ENCODE results near the gene GEMIN7. TPM values are rescaled to one million over a fixed set of nuclear protein-coding genes. Genes with fewer than 3 reads are reported as not detected.

The GEMIN7 gene
- total and polyA plus RNA-seq, 9 donors, result 13.8 to 25.3 (median 21.4) TPM

GRCh38 chr19:45086480-45086879, 7.4 kb downstream of the GEMIN7 start:
- H3K4me3 ChIP-seq (ENCODE audit: low read length), result no peak overlapping the region
- 100% methylated on average over 1 of the region's 4 CpGs for WGBS (ENCODE audit: insufficient coverage)
- peaks cover 11% of the 10 kb centered on the region for H3K4me1 ChIP-seq (ENCODE audit: control insufficient read depth, insufficient read depth, low read length)
- no peak for DNase-seq
- no peaks in the 10 kb centered on the region for H3K9me3 ChIP-seq (replicated peaks; ENCODE audit: control insufficient read depth, low read depth, low read length)
- H3K27me3 ChIP-seq (ENCODE audit: control insufficient read depth, insufficient read depth, low read length), result no peaks in the 10 kb centered on the region
- H3K36me3 ChIP-seq (ENCODE audit: control insufficient read depth, insufficient read depth, low read length), result peaks cover 45% of the 10 kb centered on the region
- H3K27ac ChIP-seq (ENCODE audit: low read length), result no peak overlapping the region

GRCh38 chr19:45087531-45087930, 8.5 kb downstream of the GEMIN7 start:
- no peak for DNase-seq
- Histone ChIP-seq H3K27me3 (ENCODE audit: control insufficient read depth, insufficient read depth, low read length) (no peaks in the 10 kb centered on the region), H3K9me3 (replicated peaks; ENCODE audit: control insufficient read depth, low read depth, low read length) (no peaks in the 10 kb centered on the region), H3K27ac (ENCODE audit: low read length) (no peak overlapping the region), H3K4me1 (ENCODE audit: control insufficient read depth, insufficient read depth, low read length) (peaks cover 11% of the 10 kb centered on the region), H3K4me3 (ENCODE audit: low read length) (no peak overlapping the region), H3K36me3 (ENCODE audit: control insufficient read depth, insufficient read depth, low read length) (peaks cover 38% of the 10 kb centered on the region)
- 83% methylated on average over 11 of the region's 11 CpGs for WGBS (ENCODE audit: insufficient coverage)

- H3K4me3 ChIP-seq (ENCODE audit: low read length), result no peak overlapping the region
- no peaks in the 10 kb centered on the region for H3K27me3 ChIP-seq (ENCODE audit: control insufficient read depth, insufficient read depth, low read length)
- no peaks in the 10 kb centered on the region for H3K9me3 ChIP-seq (replicated peaks; ENCODE audit: control insufficient read depth, low read depth, low read length)
- H3K4me1 ChIP-seq (ENCODE audit: control insufficient read depth, insufficient read depth, low read length), result peaks cover 23% of the 10 kb centered on the region
- H3K36me3 ChIP-seq (ENCODE audit: control insufficient read depth, insufficient read depth, low read length), result peaks cover 29% of the 10 kb centered on the region
- H3K27ac ChIP-seq (ENCODE audit: low read length), result no peak overlapping the region
- 90% methylated on average over 17 of the region's 17 CpGs for WGBS (ENCODE audit: insufficient coverage)
- DNase-seq, result no peak
These were observed 11.0 kb downstream of the GEMIN7 start for GRCh38 chr19:45090034-45090433.

GRCh38 chr19:45090606-45091005, 11.5 kb downstream of the GEMIN7 start:
- peak overlapping the region; percentile 80 for H3K27ac ChIP-seq (ENCODE audit: low read length)
- peaks cover 23% of the 10 kb centered on the region for H3K4me1 ChIP-seq (ENCODE audit: control insufficient read depth, insufficient read depth, low read length)
- no peak for DNase-seq
- no peaks in the 10 kb centered on the region for H3K9me3 ChIP-seq (replicated peaks; ENCODE audit: control insufficient read depth, low read depth, low read length)
- WGBS (ENCODE audit: insufficient coverage), result 10% methylated on average over 2 of the region's 5 CpGs
- peak overlapping the region; percentile 47 for H3K4me3 ChIP-seq (ENCODE audit: low read length)
- H3K27me3 ChIP-seq (ENCODE audit: control insufficient read depth, insufficient read depth, low read length), result no peaks in the 10 kb centered on the region
- peaks cover 29% of the 10 kb centered on the region for H3K36me3 ChIP-seq (ENCODE audit: control insufficient read depth, insufficient read depth, low read length)

GRCh38 chr19:45091031-45091923, 12.2 kb downstream of the GEMIN7 start:
- peak overlapping the region; percentile 99 for H3K27ac ChIP-seq (ENCODE audit: low read length)
- H3K4me1 ChIP-seq (ENCODE audit: control insufficient read depth, insufficient read depth, low read length), result peaks cover 28% of the 10 kb centered on the region
- peak; percentile 99 for DNase-seq
- peak overlapping the region; percentile 69 for H3K4me3 ChIP-seq (ENCODE audit: low read length)
- H3K9me3 ChIP-seq (replicated peaks; ENCODE audit: control insufficient read depth, low read depth, low read length), result no peaks in the 10 kb centered on the region
- 3% methylated on average over 52 of the region's 64 CpGs for WGBS (ENCODE audit: insufficient coverage)
- peaks cover 32% of the 10 kb centered on the region for H3K36me3 ChIP-seq (ENCODE audit: control insufficient read depth, insufficient read depth, low read length)
- no peaks in the 10 kb centered on the region for H3K27me3 ChIP-seq (ENCODE audit: control insufficient read depth, insufficient read depth, low read length)

GRCh38 chr19:45092747-45093678, 14.0 kb downstream of the GEMIN7 start, which contains the start of gene PPP1R37:
PPP1R37 (plus strand) TSS chr19:45093179; CDS start chr19:45093326, 147 bp downstream.
- under 1% methylated on average over 103 of the region's 103 CpGs for WGBS (ENCODE audit: insufficient coverage)
- peak; percentile 99 for DNase-seq
- H3K27ac ChIP-seq (ENCODE audit: low read length), result peak within 1 kb of the TSS; percentile 99
- no peaks in the 10 kb centered on the region for H3K9me3 ChIP-seq (replicated peaks; ENCODE audit: control insufficient read depth, low read depth, low read length)
- H3K4me1 ChIP-seq (ENCODE audit: control insufficient read depth, insufficient read depth, low read length), result peaks cover 42% of the 10 kb centered on the region
- H3K27me3 ChIP-seq (ENCODE audit: control insufficient read depth, insufficient read depth, low read length), result no peaks in the 10 kb centered on the region
- H3K4me3 ChIP-seq (ENCODE audit: low read length), result peak within 1 kb of the TSS; percentile 69
- peaks cover 22% of the 10 kb centered on the region for H3K36me3 ChIP-seq (ENCODE audit: control insufficient read depth, insufficient read depth, low read length)

- WGBS (ENCODE audit: insufficient coverage), result 71% methylated on average over 5 of the region's 9 CpGs
- H3K36me3 ChIP-seq (ENCODE audit: control insufficient read depth, insufficient read depth, low read length), result peaks cover 18% of the 10 kb centered on the region
- no peaks in the 10 kb centered on the region for H3K9me3 ChIP-seq (replicated peaks; ENCODE audit: control insufficient read depth, low read depth, low read length)
- H3K4me3 ChIP-seq (ENCODE audit: low read length), result peak overlapping the region; percentile 69
- no peak overlapping the region for H3K27ac ChIP-seq (ENCODE audit: low read length)
- H3K4me1 ChIP-seq (ENCODE audit: control insufficient read depth, insufficient read depth, low read length), result peaks cover 53% of the 10 kb centered on the region
- no peaks in the 10 kb centered on the region for H3K27me3 ChIP-seq (ENCODE audit: control insufficient read depth, insufficient read depth, low read length)
- no peak for DNase-seq
These were observed 15.1 kb downstream of the GEMIN7 start for GRCh38 chr19:45094137-45094536.

- H3K27ac ChIP-seq (ENCODE audit: low read length), result no peak overlapping the region
- no peaks in the 10 kb centered on the region for H3K9me3 ChIP-seq (replicated peaks; ENCODE audit: control insufficient read depth, low read depth, low read length)
- no peak overlapping the region for H3K4me3 ChIP-seq (ENCODE audit: low read length)
- no peak for DNase-seq
- H3K36me3 ChIP-seq (ENCODE audit: control insufficient read depth, insufficient read depth, low read length), result peaks cover 16% of the 10 kb centered on the region
- no peaks in the 10 kb centered on the region for H3K27me3 ChIP-seq (ENCODE audit: control insufficient read depth, insufficient read depth, low read length)
- peaks cover 59% of the 10 kb centered on the region for H3K4me1 ChIP-seq (ENCODE audit: control insufficient read depth, insufficient read depth, low read length)
- 87% methylated on average over 5 of the region's 5 CpGs for WGBS (ENCODE audit: insufficient coverage)
These were observed 15.6 kb downstream of the GEMIN7 start for GRCh38 chr19:45094707-45095106.

GRCh38 chr19:45095496-45096413, 16.7 kb downstream of the GEMIN7 start:
- no peak overlapping the region for H3K27ac ChIP-seq (ENCODE audit: low read length)
- 94% methylated on average over 12 of the region's 14 CpGs for WGBS (ENCODE audit: insufficient coverage)

More at GRCh38 chr19:45095496-45096413, 16.7 kb downstream of the GEMIN7 start:
- Histone ChIP-seq H3K4me1 (ENCODE audit: control insufficient read depth, insufficient read depth, low read length) (peaks cover 65% of the 10 kb centered on the region), H3K27me3 (ENCODE audit: control insufficient read depth, insufficient read depth, low read length) (no peaks in the 10 kb centered on the region), H3K4me3 (ENCODE audit: low read length) (no peak overlapping the region), H3K36me3 (ENCODE audit: control insufficient read depth, insufficient read depth, low read length) (peaks cover 12% of the 10 kb centered on the region), H3K9me3 (replicated peaks; ENCODE audit: control insufficient read depth, low read depth, low read length) (no peaks in the 10 kb centered on the region)
- no peak for DNase-seq

Data from muscle of leg (tissue), 11 donors.